Thoracic aorta endothelial cell (primary cell): ENCODE results near the gene DCANP1. TPM values are rescaled to one million over a fixed set of nuclear protein-coding genes. Genes with fewer than 3 reads are reported as not detected.

ENCODE experiments used
- small RNA-seq: library from RNA; depleted of rRNA; stranded (forward); fragments of <200 nt; gene quantifications from one replicate; pipeline ENCODE3, GENCODE V24; 2012
- total RNA-seq: library from RNA; depleted of rRNA; stranded (reverse); fragments of >200 nt; gene quantifications from 2 replicates; pipeline ENCODE4 v1.2.3, GENCODE V29; 2012

The DCANP1 gene
- total RNA-seq = not detected in 2 replicates

GRCh38 chr5:135447298-135447929, at the start of gene DCANP1:
DCANP1 (minus strand) TSS chr5:135447348; CDS start chr5:135447108, 240 bp downstream.

GRCh38 chr5:135452321-135453030, 5.3 kb upstream of the DCANP1 start, which contains the start of gene TIFAB:
TIFAB (minus strand) TSS chr5:135452351; CDS start chr5:135449939, 2,412 bp downstream.

GRCh38 chr5:135398855-135399793, 48.0 kb downstream of the DCANP1 start, which contains the start of gene MACROH2A1:
MACROH2A1 (minus strand) TSS chr5:135399231; CDS start chr5:135389093, 10,138 bp downstream.

Small RNA genes within 50 kb of the gene (small RNA-seq; reads per million reads assigned to genes)
- not detected for gene DCANP1

Other genes starting within 250 kb of the DCANP1 start
- gene MACROH2A1, start 48.1 kb downstream of the DCANP1 start, total RNA-seq = 154 and 185 TPM in 2 replicates
- gene TIFAB, start 5.0 kb upstream of the DCANP1 start, total RNA-seq = not detected in 2 replicates
- gene NEUROG1, start 88.6 kb upstream of the DCANP1 start, total RNA-seq = not detected in 2 replicates
- not detected in 2 replicates for gene CXCL14, start 131.6 kb upstream of the DCANP1 start, total RNA-seq